MCF 10A (cell line): Measurements from ENCODE around the gene ZNF638. TPM values are rescaled to one million over a fixed set of nuclear protein-coding genes. Genes with fewer than 3 reads are reported as not detected.

ENCODE experiments used
- BruUV-seq: library from RNA; stranded (reverse); fragments of 400-500 nt; replicated peaks from 2 replicates; lab custom pipeline; 2021; lab: Mats Ljungman, UMichigan
- CTCF ChIA-PET: fragments of 300-600 bp; sonication (Branson Sonifier 250); formaldehyde crosslinking; extraction: SDS; loops from one replicate; lab custom pipeline; 2021; ENCODE audit warnings: antibody characterized with exemption, inconsistent platforms; lab: Yijun Ruan, JAX
- POLR2A ChIA-PET: fragments of 300-600, 350-650 bp; sonication (Branson Sonifier 250); formaldehyde crosslinking; extraction: SDS; loops from one replicate; lab custom pipeline; 2020; ENCODE audit warnings: antibody characterized with exemption, inconsistent platforms; lab: Yijun Ruan, JAX
- DNase-seq: peaks from one replicate; pipeline ENCODE4 v3.0.0-alpha.2; 2018; ENCODE audit not compliant: unreplicated experiment
- H3K27ac Mint-ChIP-seq: one replicate; pipeline ENCODE4 v1.8.0; 2022; ENCODE audit warnings: mild to moderate bottlenecking, low read depth, mixed read lengths; ENCODE audit not compliant: unreplicated experiment
- H3K27me3 Mint-ChIP-seq: one replicate; pipeline ENCODE4 v1.8.0; 2022; ENCODE audit warnings: mixed read lengths; ENCODE audit not compliant: insufficient read depth, unreplicated experiment
- H3K36me3 Mint-ChIP-seq: one replicate; pipeline ENCODE4 v1.8.0; 2022; ENCODE audit warnings: mild to moderate bottlenecking, moderate library complexity, mixed read lengths; ENCODE audit not compliant: insufficient read depth, unreplicated experiment
- H3K4me1 Mint-ChIP-seq: one replicate; pipeline ENCODE4 v1.8.0; 2022; ENCODE audit warnings: mixed read lengths; ENCODE audit not compliant: insufficient read depth, unreplicated experiment
- H3K4me3 Mint-ChIP-seq: one replicate; pipeline ENCODE4 v1.8.0; 2022; ENCODE audit warnings: mild to moderate bottlenecking, moderate library complexity, mixed read lengths; ENCODE audit not compliant: unreplicated experiment
- H3K9me3 Mint-ChIP-seq: one replicate; pipeline ENCODE4 v1.8.0; 2022; ENCODE audit warnings: mixed read lengths; ENCODE audit not compliant: unreplicated experiment
- intact Hi-C: fragments of 100-400 bp; cut with micrococcal nuclease; formaldehyde crosslinking; loops from 2 replicates; pipeline ENCODE4 v1.14.1; 2022
- total RNA-seq: library from RNA; stranded (reverse); gene quantifications from 2 replicates; pipeline ENCODE4 v1.2.3, GENCODE V29; 2022
- TF ChIP-seq, protein P1 (sequence below): fragments of 200-600 bp; IDR thresholded peaks from one replicate; pipeline ENCODE4 v1.8.0; 2022; ENCODE audit warnings: antibody characterized with exemption, mild to moderate bottlenecking; ENCODE audit not compliant: unreplicated experiment

The ZNF638 gene
- total RNA-seq, 1 experiment from 2014 or later, result 142 TPM

- no peaks in the 10 kb centered on the region for H3K9me3 Mint-ChIP-seq
- H3K4me3 Mint-ChIP-seq, result no peak overlapping the region
- no peaks in the 10 kb centered on the region for H3K27me3 Mint-ChIP-seq
- peaks cover 9% of the 10 kb centered on the region for H3K4me1 Mint-ChIP-seq
- ChIA-PET POLR2A (interaction anchor here (1.6 kb wide), 1 partner anchor 16 kb away, joined by 5 read pairs; no protein-coding TSS in a partner anchor), CTCF (interaction anchor here (0.6 to 0.8 kb wide), 2 partner anchors 20 to 434 kb away, joined by 3 read pairs; no protein-coding TSS in a partner anchor)
- TF ChIP-seq, protein P1, sequence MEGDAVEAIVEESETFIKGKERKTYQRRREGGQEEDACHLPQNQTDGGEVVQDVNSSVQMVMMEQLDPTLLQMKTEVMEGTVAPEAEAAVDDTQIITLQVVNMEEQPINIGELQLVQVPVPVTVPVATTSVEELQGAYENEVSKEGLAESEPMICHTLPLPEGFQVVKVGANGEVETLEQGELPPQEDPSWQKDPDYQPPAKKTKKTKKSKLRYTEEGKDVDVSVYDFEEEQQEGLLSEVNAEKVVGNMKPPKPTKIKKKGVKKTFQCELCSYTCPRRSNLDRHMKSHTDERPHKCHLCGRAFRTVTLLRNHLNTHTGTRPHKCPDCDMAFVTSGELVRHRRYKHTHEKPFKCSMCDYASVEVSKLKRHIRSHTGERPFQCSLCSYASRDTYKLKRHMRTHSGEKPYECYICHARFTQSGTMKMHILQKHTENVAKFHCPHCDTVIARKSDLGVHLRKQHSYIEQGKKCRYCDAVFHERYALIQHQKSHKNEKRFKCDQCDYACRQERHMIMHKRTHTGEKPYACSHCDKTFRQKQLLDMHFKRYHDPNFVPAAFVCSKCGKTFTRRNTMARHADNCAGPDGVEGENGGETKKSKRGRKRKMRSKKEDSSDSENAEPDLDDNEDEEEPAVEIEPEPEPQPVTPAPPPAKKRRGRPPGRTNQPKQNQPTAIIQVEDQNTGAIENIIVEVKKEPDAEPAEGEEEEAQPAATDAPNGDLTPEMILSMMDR, result no peak
- no TSS peak for BruUV-seq
- intact Hi-C loops, result no loop called here
- H3K27ac Mint-ChIP-seq, result no peak overlapping the region
- peaks cover 13% of the 10 kb centered on the region for H3K36me3 Mint-ChIP-seq
- no peak for DNase-seq
Observed at GRCh38 chr2:71479261-71479660, 147.7 kb downstream of the ZNF638 start.

GRCh38 chr2:71481111-71481510 lies 149.5 kb downstream of the ZNF638 start:
- POLR2A ChIA-PET, result no interaction called here
- CTCF ChIA-PET, result interaction anchor here (1.3 kb wide), 1 partner anchor 30 kb away, joined by 5 read pairs; no protein-coding TSS in a partner anchor
- Mint-ChIP-seq H3K27ac (no peak overlapping the region), H3K27me3 (no peaks in the 10 kb centered on the region), H3K9me3 (no peaks in the 10 kb centered on the region), H3K4me1 (peaks cover 9% of the 10 kb centered on the region), H3K36me3 (peaks cover 13% of the 10 kb centered on the region), H3K4me3 (no peak overlapping the region)
- TF ChIP-seq, protein P1, result no peak
- BruUV-seq, result no TSS peak
- no peak for DNase-seq
- intact Hi-C loops, result no loop called here

DNA sequence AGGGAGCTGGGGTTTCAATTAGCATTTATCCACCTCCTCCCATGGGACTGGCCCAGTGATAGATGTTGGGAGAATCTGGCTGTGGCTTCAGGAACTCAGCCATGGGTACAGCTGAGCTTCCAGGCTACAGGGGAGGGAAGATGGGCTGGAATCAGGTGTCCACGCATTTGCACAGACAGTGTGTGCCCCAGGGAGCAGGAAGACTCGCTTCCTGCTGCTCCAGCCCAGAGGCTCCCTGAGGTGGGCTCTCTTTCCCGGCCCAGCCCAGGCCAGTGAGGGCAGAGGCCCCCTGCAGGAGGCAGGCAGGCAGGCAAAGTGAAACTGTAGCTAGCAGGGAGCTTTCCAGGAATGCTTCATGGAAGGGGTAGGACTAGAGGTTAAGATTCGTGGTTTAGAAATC lies 150.5 kb downstream of the ZNF638 start:
- Mint-ChIP-seq H3K4me1 (peaks cover 6% of the 10 kb centered on the region), H3K9me3 (no peaks in the 10 kb centered on the region), H3K36me3 (peaks cover 13% of the 10 kb centered on the region), H3K27me3 (no peaks in the 10 kb centered on the region), H3K4me3 (no peak overlapping the region), H3K27ac (no peak overlapping the region)
- TF ChIP-seq, protein P1, result no peak
- CTCF ChIA-PET, result interaction anchor here (0.6 to 1.1 kb wide), 3 partner anchors 28 to 656 kb away, joined by 3 to 4 read pairs (median 3); no protein-coding TSS in a partner anchor
- no peak for DNase-seq
- POLR2A ChIA-PET, result no interaction called here
- intact Hi-C loops, result no loop called here
- no TSS peak for BruUV-seq

DNA sequence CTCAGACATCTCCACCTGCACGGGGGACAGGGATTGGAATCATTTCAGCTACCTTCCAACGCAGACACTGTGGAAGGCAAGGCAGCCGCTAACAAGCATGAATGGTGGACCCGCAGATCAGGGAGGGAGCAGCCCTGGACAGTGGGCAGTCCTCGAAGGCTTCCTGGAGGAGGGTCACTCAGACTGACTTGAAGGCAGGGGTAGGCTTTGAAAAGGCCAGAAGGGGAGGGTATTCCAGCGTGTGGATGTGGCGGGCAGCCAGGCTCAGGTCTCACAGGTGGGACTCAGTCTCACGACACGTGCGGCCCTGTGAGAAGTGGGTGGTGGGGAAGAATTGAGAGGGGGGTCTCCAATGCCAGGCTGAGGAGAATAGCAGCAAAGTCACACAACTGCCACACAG lies 151.7 kb downstream of the ZNF638 start:
- intact Hi-C loops, result no loop called here
- no TSS peak for BruUV-seq
- no peak for DNase-seq
- Mint-ChIP-seq H3K27ac (no peak overlapping the region), H3K9me3 (no peaks in the 10 kb centered on the region), H3K27me3 (no peaks in the 10 kb centered on the region), H3K4me3 (no peak overlapping the region), H3K36me3 (peaks cover 7% of the 10 kb centered on the region), H3K4me1 (no peaks in the 10 kb centered on the region)
- ChIA-PET CTCF (no interaction called here), POLR2A (no interaction called here)
- TF ChIP-seq, protein P1, result no peak
